H1 (cell line): ENCODE results near the gene GRM8. TPM values are rescaled to one million over a fixed set of nuclear protein-coding genes. Genes with fewer than 3 reads are reported as not detected.

Experiments
- ASH2L ChIP-seq: fragments of 200-600, 300-600 bp; sonication (generic); IDR thresholded peaks from one replicate; pipeline ENCODE4 v1.7.1; 2017; ENCODE audit warnings: low read length
- ATF2 ChIP-seq: IDR thresholded peaks from 2 replicates; pipeline ENCODE4 v1.6.1; 2012; ENCODE audit warnings: low read length, inconsistent platforms
- CHD7 ChIP-seq: fragments of 300-600 bp; sonication (generic); IDR thresholded peaks from 2 replicates; pipeline ENCODE4 v1.7.1; 2012; ENCODE audit warnings: low read length, moderate library complexity, mild to moderate bottlenecking, inconsistent platforms; ENCODE audit not compliant: insufficient replicate concordance
- CREB1 ChIP-seq: IDR thresholded peaks from 2 replicates; pipeline ENCODE4 v1.6.1; 2012; ENCODE audit warnings: inconsistent platforms
- USF2 ChIP-seq: IDR thresholded peaks from 2 replicates; pipeline ENCODE4 v1.6.1; 2011; ENCODE audit warnings: low read length, improper control_type of control experiment
- polyA plus RNA-seq, 7 experiments: library from polyadenylated mRNA; depleted of rRNA in 3 of 7; stranded (reverse) in 5 of 7; unstranded in 2 of 7; fragments of >200 nt in 5 of 7; fragments of 200-250 nt in 2 of 7; gene quantifications; 1 replicate in 5 of 7; 2 replicates in 1 of 7; 4 replicates in 1 of 7; pipeline versions ENCODE4 v1.2.1 to v1.2.3, GENCODE V29; 2011 to 2013; ENCODE audit warnings: missing spikeins in 2 of 7, mixed read lengths in 2 of 7
- total RNA-seq: library from RNA; stranded (reverse); fragmentation: NEBNext Ultra II Directional; extraction: Animal tissue kit (Norgen Biotek cat#: 25700); gene quantifications from 2 replicates; pipeline ENCODE4 v1.2.1, GENCODE V29; 2021

GRM8 gene
- total and polyA plus RNA-seq, 2 of the 8 experiments (the other 6 are each of a cell fraction or from before 2014, with no cell fraction given), result 2.6 to 2.8 TPM

GRCh38 chr7:126924477-126924876, 328.3 kb downstream of the GRM8 start (continued):
- no peak for TF ChIP-seq CHD7
- TF ChIP-seq ATF2, result no peak
- TF ChIP-seq CREB1, result no peak
- TF ChIP-seq USF2, result no peak
- TF ChIP-seq ASH2L, result no peak
